K562 (cell line): Measurements from ENCODE around the gene CHMP1A.

Experiments
- JUND ChIP-seq, 2 experiments: IDR thresholded peaks; 2 replicates in 1 of 2; 3 replicates in 1 of 2; pipeline ENCODE4 v1.6.1; 2011; ENCODE audit warnings: borderline replicate concordance in 2 of 2, low read depth in 2 of 2, low read length in 2 of 2, improper control_type of control experiment in 1 of 2, missing biosample characterization in 1 of 2, missing genetic modification characterization in 1 of 2, missing genetic modification reagents in 1 of 2
- RFX5 ChIP-seq: IDR thresholded peaks from 2 replicates; pipeline ENCODE4 v1.6.1; 2011; ENCODE audit warnings: low read depth, mild to moderate bottlenecking, improper control_type of control experiment, low read length
- USF2 ChIP-seq: sonication (generic); formaldehyde crosslinking; IDR thresholded peaks from 2 replicates; pipeline ENCODE4 v1.5.0; 2020; ENCODE audit warnings: missing genetic modification reagents
- TF ChIP-seq, protein P1 (sequence below): IDR thresholded peaks from 2 replicates; pipeline ENCODE4 v1.6.1; 2012; ENCODE audit warnings: low read depth, low read length, improper control_type of control experiment, borderline replicate concordance
- TF ChIP-seq, protein P2 (sequence below), 3 experiments: IDR thresholded peaks in 2 of 3; conservative IDR thresholded peaks in 1 of 3; 2 replicates each; pipeline ENCODE4 v1.5.1; 2011 to 2012; ENCODE audit warnings: low read length in 3 of 3, mild to moderate bottlenecking in 3 of 3, control low read depth in 2 of 3, improper control_type of control experiment in 1 of 3, inconsistent platforms in 1 of 3, low read depth in 1 of 3, mixed read lengths in 1 of 3, moderate library complexity in 1 of 3; ENCODE audit not compliant: insufficient read depth in 2 of 3

- TF ChIP-seq RFX5 (no peak), USF2 (CRISPR knock-in tag) (no peak), JUND (IDR thresholded peaks at IDR 0.05; ENCODE audit: borderline replicate concordance, low read depth, low read length) (no peak), JUND (tag; IDR thresholded peaks at IDR 0.05; ENCODE audit: borderline replicate concordance, low read depth, low read length) (no peak)
- TF ChIP-seq, protein P1, sequence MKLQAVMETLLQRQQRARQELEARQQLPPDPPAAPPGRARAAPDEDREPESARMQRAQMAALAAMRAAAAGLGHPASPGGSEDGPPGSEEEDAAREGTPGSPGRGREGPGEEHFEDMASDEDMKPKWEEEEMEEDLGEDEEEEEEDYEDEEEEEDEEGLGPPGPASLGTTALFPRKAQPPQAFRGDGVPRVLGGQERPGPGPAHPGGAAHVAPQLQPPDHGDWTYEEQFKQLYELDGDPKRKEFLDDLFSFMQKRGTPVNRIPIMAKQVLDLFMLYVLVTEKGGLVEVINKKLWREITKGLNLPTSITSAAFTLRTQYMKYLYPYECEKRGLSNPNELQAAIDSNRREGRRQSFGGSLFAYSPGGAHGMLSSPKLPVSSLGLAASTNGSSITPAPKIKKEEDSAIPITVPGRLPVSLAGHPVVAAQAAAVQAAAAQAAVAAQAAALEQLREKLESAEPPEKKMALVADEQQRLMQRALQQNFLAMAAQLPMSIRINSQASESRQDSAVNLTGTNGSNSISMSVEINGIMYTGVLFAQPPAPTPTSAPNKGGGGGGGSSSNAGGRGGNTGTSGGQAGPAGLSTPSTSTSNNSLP = no peak
- TF ChIP-seq, protein P2, sequence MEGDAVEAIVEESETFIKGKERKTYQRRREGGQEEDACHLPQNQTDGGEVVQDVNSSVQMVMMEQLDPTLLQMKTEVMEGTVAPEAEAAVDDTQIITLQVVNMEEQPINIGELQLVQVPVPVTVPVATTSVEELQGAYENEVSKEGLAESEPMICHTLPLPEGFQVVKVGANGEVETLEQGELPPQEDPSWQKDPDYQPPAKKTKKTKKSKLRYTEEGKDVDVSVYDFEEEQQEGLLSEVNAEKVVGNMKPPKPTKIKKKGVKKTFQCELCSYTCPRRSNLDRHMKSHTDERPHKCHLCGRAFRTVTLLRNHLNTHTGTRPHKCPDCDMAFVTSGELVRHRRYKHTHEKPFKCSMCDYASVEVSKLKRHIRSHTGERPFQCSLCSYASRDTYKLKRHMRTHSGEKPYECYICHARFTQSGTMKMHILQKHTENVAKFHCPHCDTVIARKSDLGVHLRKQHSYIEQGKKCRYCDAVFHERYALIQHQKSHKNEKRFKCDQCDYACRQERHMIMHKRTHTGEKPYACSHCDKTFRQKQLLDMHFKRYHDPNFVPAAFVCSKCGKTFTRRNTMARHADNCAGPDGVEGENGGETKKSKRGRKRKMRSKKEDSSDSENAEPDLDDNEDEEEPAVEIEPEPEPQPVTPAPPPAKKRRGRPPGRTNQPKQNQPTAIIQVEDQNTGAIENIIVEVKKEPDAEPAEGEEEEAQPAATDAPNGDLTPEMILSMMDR (IDR thresholded peaks at IDR 0.05 in 2 of 3, conservative IDR thresholded peaks at IDR 0.05 in 1 of 3; ENCODE audit: insufficient read depth in 2 of 3, low read depth in 1 of 3, low read length in 3 of 3) = no peak
Observed at GRCh38 chr16:89691986-89692569, 34.6 kb upstream of the CHMP1A start.
